IMR-90 (cell line): Measurements from ENCODE around the gene DCAF11. TPM values are rescaled to one million over a fixed set of nuclear protein-coding genes. Genes with fewer than 3 reads are reported as not detected.

Source experiments
- ATAC-seq: fragments of 200-7000 bp; cut with Tn5 transposase; 2 replicates; pipeline ENCODE4 v1.9.1; 2020; ENCODE audit warnings: low read depth, mild to moderate bottlenecking, moderate library complexity
- BruUV-seq: library from RNA; stranded (reverse); fragments of 400-500 nt; replicated peaks from 2 replicates; lab custom pipeline; 2021; lab: Mats Ljungman, UMichigan
- CTCF ChIA-PET: fragments of 300-600 bp; formaldehyde crosslinking; extraction: SDS; loops from one replicate; lab custom pipeline; 2021; ENCODE audit warnings: antibody characterized with exemption; lab: Yijun Ruan, JAX
- POLR2A ChIA-PET: fragments of 300-600 bp; sonication (Branson Sonifier 250); formaldehyde crosslinking; loops from one replicate; lab custom pipeline; 2022; ENCODE audit warnings: antibody characterized with exemption; ENCODE audit not compliant: unreplicated experiment; lab: Charles Lee
- DNase-seq: peaks from one replicate; pipeline ENCODE4 v3.0.0; 2013
- H2AFZ ChIP-seq: replicated peaks from 2 replicates; pipeline ENCODE3; 2013; ENCODE audit warnings: low read length, mild to moderate bottlenecking; ENCODE audit not compliant: poor library complexity
- H2AK5ac ChIP-seq: 2 replicates; pipeline ENCODE4 v1.6.1; 2013; ENCODE audit warnings: low read depth, low read length, inconsistent platforms
- H2AK9ac ChIP-seq: replicated peaks from 2 replicates; pipeline ENCODE3; 2013; ENCODE audit warnings: mild to moderate bottlenecking, low read depth, low read length, moderate library complexity; ENCODE audit not compliant: poor library complexity
- H2BK120ac ChIP-seq: 2 replicates; pipeline ENCODE4 v1.6.1; 2013; ENCODE audit warnings: low read depth, low read length, inconsistent platforms
- H2BK15ac ChIP-seq: 3 replicates; pipeline ENCODE4 v1.6.1; 2013; ENCODE audit warnings: low read depth, low read length, inconsistent platforms
- H2BK20ac ChIP-seq: 2 replicates; pipeline ENCODE4 v1.6.1; 2013; ENCODE audit warnings: low read depth, mild to moderate bottlenecking, inconsistent platforms, low read length, moderate library complexity
- H2BK5ac ChIP-seq: 2 replicates; pipeline ENCODE4 v1.6.1; 2013; ENCODE audit warnings: mild to moderate bottlenecking, low read depth, low read length, inconsistent platforms; ENCODE audit not compliant: poor library complexity, severe bottlenecking
- H3K14ac ChIP-seq: replicated peaks from 2 replicates; pipeline ENCODE4 v1.6.1; 2013; ENCODE audit warnings: low read depth, low read length, inconsistent platforms
- H3K18ac ChIP-seq: 2 replicates; pipeline ENCODE4 v1.6.1; 2013; ENCODE audit warnings: low read depth, low read length, control low read depth
- H3K23ac ChIP-seq: 2 replicates; pipeline ENCODE4 v1.6.1; 2013; ENCODE audit warnings: low read depth, low read length, inconsistent platforms
- H3K27ac ChIP-seq: 2 replicates; pipeline ENCODE4 v1.5.1; 2013; ENCODE audit warnings: mild to moderate bottlenecking, control low read depth, low read length; ENCODE audit not compliant: insufficient read depth
- H3K27me3 ChIP-seq: 2 replicates; pipeline ENCODE4 v1.6.1; 2013; ENCODE audit warnings: low read length; ENCODE audit not compliant: control insufficient read depth, insufficient read depth
- H3K36me3 ChIP-seq: 2 replicates; pipeline ENCODE4 v1.6.1; 2013; ENCODE audit warnings: low read length, mixed read lengths; ENCODE audit not compliant: control insufficient read depth, insufficient read depth
- H3K4ac ChIP-seq: 2 replicates; pipeline ENCODE4 v1.6.1; 2013; ENCODE audit warnings: low read depth, low read length, inconsistent platforms
- H3K4me1 ChIP-seq: 2 replicates; pipeline ENCODE4 v1.6.1; 2013; ENCODE audit warnings: low read length, mixed read lengths; ENCODE audit not compliant: control insufficient read depth, insufficient read depth
- H3K4me2 ChIP-seq: 2 replicates; pipeline ENCODE4 v1.6.1; 2013; ENCODE audit warnings: low read depth, mild to moderate bottlenecking, control low read depth, low read length, moderate library complexity
- H3K4me3 ChIP-seq: 2 replicates; pipeline ENCODE4 v1.5.1; 2013; ENCODE audit warnings: low read depth, mild to moderate bottlenecking, control low read depth, low read length, moderate library complexity; ENCODE audit not compliant: insufficient read depth
- H3K56ac ChIP-seq: 2 replicates; pipeline ENCODE4 v1.6.1; 2013; ENCODE audit warnings: low read length, inconsistent platforms; ENCODE audit not compliant: insufficient read depth; ENCODE audit errors: extremely low read depth
- H3K79me1 ChIP-seq, 2 experiments: 2 replicates each; pipeline ENCODE4 v1.6.1; 2013; ENCODE audit warnings: low read length in 2 of 2, inconsistent platforms in 1 of 2, low read depth in 1 of 2
- H3K9ac ChIP-seq: 2 replicates; pipeline ENCODE4 v1.6.1; 2013; ENCODE audit warnings: low read depth, low read length, control low read depth
- H3K9me1 ChIP-seq: 2 replicates; pipeline ENCODE4 v1.6.1; 2013; ENCODE audit warnings: low read length, inconsistent platforms; ENCODE audit not compliant: insufficient read depth
- H3K9me3 ChIP-seq: 2 replicates; pipeline ENCODE4 v1.6.1; 2013; ENCODE audit warnings: low read length; ENCODE audit not compliant: control insufficient read depth, insufficient read depth
- H4K20me1 ChIP-seq: 2 replicates; pipeline ENCODE4 v1.6.1; 2013; ENCODE audit warnings: low read length, inconsistent platforms; ENCODE audit not compliant: insufficient read depth
- H4K5ac ChIP-seq: 2 replicates; pipeline ENCODE4 v1.6.1; 2013; ENCODE audit warnings: mild to moderate bottlenecking, low read depth, low read length, control low read depth
- H4K8ac ChIP-seq, 2 experiments: 2 replicates each; pipeline ENCODE4 v1.6.1; 2013; ENCODE audit warnings: low read depth in 2 of 2, low read length in 2 of 2, control low read depth in 1 of 2, inconsistent platforms in 1 of 2
- H4K91ac ChIP-seq: 2 replicates; pipeline ENCODE4 v1.6.1; 2013; ENCODE audit warnings: low read depth, low read length, inconsistent platforms; ENCODE audit not compliant: insufficient read depth
- BHLHE40 ChIP-seq: fragments of 150-350 bp; IDR thresholded peaks from 2 replicates; pipeline ENCODE4 v1.6.1; 2016; ENCODE audit warnings: mild to moderate bottlenecking, low read depth, low read length
- CEBPB ChIP-seq: IDR thresholded peaks from 2 replicates; pipeline ENCODE4 v1.6.1; 2012; ENCODE audit warnings: low read depth, low read length, improper control_type of control experiment
- CHD1 ChIP-seq: IDR thresholded peaks from 2 replicates; pipeline ENCODE4 v1.6.1; 2012; ENCODE audit warnings: low read depth, low read length, improper control_type of control experiment
- FOS ChIP-seq: fragments of 150-350 bp; IDR thresholded peaks from 2 replicates; pipeline ENCODE4 v1.6.1; 2016; ENCODE audit warnings: low read depth, low read length
- MAFK ChIP-seq: IDR thresholded peaks from 2 replicates; pipeline ENCODE4 v1.6.1; 2012; ENCODE audit warnings: low read depth, low read length, improper control_type of control experiment
- MAZ ChIP-seq: IDR thresholded peaks from 2 replicates; pipeline ENCODE4 v1.6.1; 2012; ENCODE audit warnings: low read depth, mild to moderate bottlenecking, low read length, improper control_type of control experiment, moderate library complexity, borderline replicate concordance
- MXI1 ChIP-seq: IDR thresholded peaks from 2 replicates; pipeline ENCODE4 v1.6.1; 2012; ENCODE audit warnings: low read depth, mild to moderate bottlenecking, low read length, moderate library complexity, borderline replicate concordance
- NFE2L2 ChIP-seq: fragments of 150-350 bp; IDR thresholded peaks from 2 replicates; pipeline ENCODE4 v1.6.1; 2016; ENCODE audit warnings: low read depth, mild to moderate bottlenecking, low read length
- POLR2A ChIP-seq: IDR thresholded peaks from 2 replicates; pipeline ENCODE4 v1.6.1; 2012; ENCODE audit warnings: mild to moderate bottlenecking, low read depth, low read length
- RAD21 ChIP-seq: IDR thresholded peaks from 2 replicates; pipeline ENCODE4 v1.6.1; 2012; ENCODE audit warnings: low read length, improper control_type of control experiment
- RCOR1 ChIP-seq: IDR thresholded peaks from 2 replicates; pipeline ENCODE4 v1.6.1; 2012; ENCODE audit warnings: mild to moderate bottlenecking, low read length, improper control_type of control experiment; ENCODE audit not compliant: insufficient replicate concordance
- RFX5 ChIP-seq: IDR thresholded peaks from 2 replicates; pipeline ENCODE4 v1.8.0; 2012; ENCODE audit warnings: low read depth, mild to moderate bottlenecking, low read length, moderate library complexity
- SMC3 ChIP-seq: fragments of 150-350 bp; IDR thresholded peaks from 2 replicates; pipeline ENCODE4 v1.6.1; 2016; ENCODE audit warnings: low read depth, mild to moderate bottlenecking, antibody characterized with exemption, low read length, moderate library complexity
- WGBS, 2 experiments: methylation state at CpG; one replicate each; pipeline versions ENCODE4 v1.1.5 to v1.1.7; 2013; ENCODE audit warnings: missing lambda C conversion rate in 2 of 2; ENCODE audit not compliant: insufficient read length in 1 of 2; ENCODE audit errors: extremely low coverage in 2 of 2; 5-methylcytosine and 5-hydroxymethylcytosine counted together
- dilution Hi-C: fragments of 300-500 bp; cut with HindIII; formaldehyde crosslinking; loops from one replicate; pipeline ENCODE4 v1.14.3; 2018; ENCODE audit warnings: low sequenced_read_pairs; ENCODE audit not compliant: unreplicated experiment
- in situ Hi-C: fragments of 300-500 bp; cut with MboI; formaldehyde crosslinking; loops from 3 replicates; pipeline ENCODE4 v1.14.3; 2019; ENCODE audit warnings: low sequenced_read_pairs, inconsistent platforms, mixed read lengths
- intact Hi-C: fragments of 100-400 bp; cut with micrococcal nuclease; formaldehyde crosslinking; loops from 2 replicates; pipeline ENCODE4 v1.10.0; 2022
- polyA plus RNA-seq, 3 experiments: library from polyadenylated mRNA; depleted of rRNA; stranded (reverse); fragments of >200 nt; gene quantifications; 2 replicates each; pipeline ENCODE4 v1.2.3, GENCODE V29; 2012; ENCODE audit warnings: low replicate concordance in 1 of 3
- total RNA-seq: library from RNA; depleted of rRNA; stranded (reverse); fragments of >200 nt; gene quantifications from 2 replicates; pipeline ENCODE4 v1.2.3, GENCODE V29; 2012
- TF ChIP-seq, protein P1 (sequence below): fragments of 150-350 bp; IDR thresholded peaks from 2 replicates; pipeline ENCODE4 v1.6.1; 2017; ENCODE audit warnings: mild to moderate bottlenecking, antibody characterized with exemption, low read length, low read depth
- TF ChIP-seq, protein P2 (sequence below): fragments of 150-350 bp; IDR thresholded peaks from 2 replicates; pipeline ENCODE4 v1.6.1; 2016; ENCODE audit warnings: low read depth, mild to moderate bottlenecking, low read length, moderate library complexity, borderline replicate concordance
- TF ChIP-seq, protein P3 (sequence below): conservative IDR thresholded peaks from 2 replicates; pipeline ENCODE4 v1.5.1; 2012; ENCODE audit warnings: mild to moderate bottlenecking, low read depth, low read length, improper control_type of control experiment

DCAF11 gene
- total and polyA plus RNA-seq, 2 of the 4 experiments (the other 2 are of a cell fraction): 21.0 to 52.0 TPM

DNA sequence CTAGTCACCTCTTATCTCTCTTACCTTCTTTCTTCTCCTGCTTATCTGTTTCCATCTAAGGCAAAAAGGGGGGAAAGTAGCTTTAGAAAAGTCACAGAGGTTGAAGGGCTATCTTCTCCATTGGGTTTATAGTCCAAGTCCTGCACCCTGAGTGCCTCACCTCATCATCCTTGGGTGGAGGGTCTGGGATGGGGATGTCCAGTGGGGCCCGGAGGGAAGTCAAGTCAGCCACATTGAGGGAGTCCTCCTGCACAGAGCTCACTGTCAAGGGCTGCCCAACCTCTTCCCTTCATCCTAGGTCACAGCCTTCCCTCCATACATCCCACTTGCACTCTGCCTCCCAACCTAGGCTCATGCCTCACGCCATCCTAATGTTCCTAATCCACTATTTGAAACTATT is 30.6 kb downstream of the DCAF11 start:
- ATAC-seq: no peak
- TF ChIP-seq, protein P1, sequence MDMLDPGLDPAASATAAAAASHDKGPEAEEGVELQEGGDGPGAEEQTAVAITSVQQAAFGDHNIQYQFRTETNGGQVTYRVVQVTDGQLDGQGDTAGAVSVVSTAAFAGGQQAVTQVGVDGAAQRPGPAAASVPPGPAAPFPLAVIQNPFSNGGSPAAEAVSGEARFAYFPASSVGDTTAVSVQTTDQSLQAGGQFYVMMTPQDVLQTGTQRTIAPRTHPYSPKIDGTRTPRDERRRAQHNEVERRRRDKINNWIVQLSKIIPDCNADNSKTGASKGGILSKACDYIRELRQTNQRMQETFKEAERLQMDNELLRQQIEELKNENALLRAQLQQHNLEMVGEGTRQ: no peak
- TF ChIP-seq CEBPB (no peak), MXI1 (no peak), MAZ (no peak), MAFK (no peak), SMC3 (no peak), FOS (no peak), RAD21 (no peak), RCOR1 (no peak), CHD1 (no peak), NFE2L2 (no peak), BHLHE40 (no peak), POLR2A (no peak), RFX5 (no peak)
- TF ChIP-seq, protein P2, sequence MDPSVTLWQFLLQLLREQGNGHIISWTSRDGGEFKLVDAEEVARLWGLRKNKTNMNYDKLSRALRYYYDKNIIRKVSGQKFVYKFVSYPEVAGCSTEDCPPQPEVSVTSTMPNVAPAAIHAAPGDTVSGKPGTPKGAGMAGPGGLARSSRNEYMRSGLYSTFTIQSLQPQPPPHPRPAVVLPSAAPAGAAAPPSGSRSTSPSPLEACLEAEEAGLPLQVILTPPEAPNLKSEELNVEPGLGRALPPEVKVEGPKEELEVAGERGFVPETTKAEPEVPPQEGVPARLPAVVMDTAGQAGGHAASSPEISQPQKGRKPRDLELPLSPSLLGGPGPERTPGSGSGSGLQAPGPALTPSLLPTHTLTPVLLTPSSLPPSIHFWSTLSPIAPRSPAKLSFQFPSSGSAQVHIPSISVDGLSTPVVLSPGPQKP: no peak
- TF ChIP-seq, protein P3, sequence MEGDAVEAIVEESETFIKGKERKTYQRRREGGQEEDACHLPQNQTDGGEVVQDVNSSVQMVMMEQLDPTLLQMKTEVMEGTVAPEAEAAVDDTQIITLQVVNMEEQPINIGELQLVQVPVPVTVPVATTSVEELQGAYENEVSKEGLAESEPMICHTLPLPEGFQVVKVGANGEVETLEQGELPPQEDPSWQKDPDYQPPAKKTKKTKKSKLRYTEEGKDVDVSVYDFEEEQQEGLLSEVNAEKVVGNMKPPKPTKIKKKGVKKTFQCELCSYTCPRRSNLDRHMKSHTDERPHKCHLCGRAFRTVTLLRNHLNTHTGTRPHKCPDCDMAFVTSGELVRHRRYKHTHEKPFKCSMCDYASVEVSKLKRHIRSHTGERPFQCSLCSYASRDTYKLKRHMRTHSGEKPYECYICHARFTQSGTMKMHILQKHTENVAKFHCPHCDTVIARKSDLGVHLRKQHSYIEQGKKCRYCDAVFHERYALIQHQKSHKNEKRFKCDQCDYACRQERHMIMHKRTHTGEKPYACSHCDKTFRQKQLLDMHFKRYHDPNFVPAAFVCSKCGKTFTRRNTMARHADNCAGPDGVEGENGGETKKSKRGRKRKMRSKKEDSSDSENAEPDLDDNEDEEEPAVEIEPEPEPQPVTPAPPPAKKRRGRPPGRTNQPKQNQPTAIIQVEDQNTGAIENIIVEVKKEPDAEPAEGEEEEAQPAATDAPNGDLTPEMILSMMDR: no peak
- dilution Hi-C loops: no loop called here
- H4K5ac ChIP-seq: no peak overlapping the region
- H3K4me3 ChIP-seq: no peak overlapping the region
- peak overlapping the region; percentile 72 for H3K14ac ChIP-seq
- no peak overlapping the region for H4K91ac ChIP-seq
- H2BK20ac ChIP-seq: no peak overlapping the region
- no peaks in the 10 kb centered on the region for H3K27me3 ChIP-seq
- H3K4me1 ChIP-seq: peaks cover 10% of the 10 kb centered on the region
- peak overlapping the region; percentile 25; the same call in 1 of the 2 replicates for H2AK5ac ChIP-seq
- intact Hi-C loops: no loop called here
- H3K4me2 ChIP-seq: peak overlapping the region; percentile 96
- H3K36me3 ChIP-seq: peaks cover 12% of the 10 kb centered on the region
- no peak overlapping the region for H2BK120ac ChIP-seq
- CTCF ChIA-PET: interaction anchor here (0.6 kb wide), 1 partner anchor 298 kb away, joined by 3 read pairs; no protein-coding TSS in a partner anchor
- no peak overlapping the region for H3K18ac ChIP-seq
- no peak overlapping the region for H2AK9ac ChIP-seq
- H2BK5ac ChIP-seq: peak overlapping the region; percentile 71
- H3K79me1 ChIP-seq: peaks cover 31 to 71% of the 10 kb centered on the region in 2 experiments
- no peak overlapping the region for H2BK15ac ChIP-seq
- POLR2A ChIA-PET: no interaction called here
- H3K56ac ChIP-seq: no peak overlapping the region
- no peak for DNase-seq
- H2AFZ ChIP-seq: no peak overlapping the region
- peak overlapping the region; percentile 76; the same call in 1 of the 2 replicates for H3K9ac ChIP-seq
- H3K4ac ChIP-seq: 0 out of 2 replicates have a peak overlapping the region, but pooled peaks have one; percentile 28
- H3K9me1 ChIP-seq: peaks cover 15% of the 10 kb centered on the region
- BruUV-seq: no TSS peak
- H4K8ac ChIP-seq: no peak overlapping the region; a peak in 1 of 4 replicates
- no peaks in the 10 kb centered on the region for H3K9me3 ChIP-seq
- in situ Hi-C loops: loop anchor here (25.0 kb wide), 2 partner anchors 833 to 1058 kb away; partner anchors contain the start of genes ACIN1, BCL2L2, C14orf119 and PABPN1
- WGBS, 2 experiments: no CpG with 5 or more reads among the region's 2 CpGs
- peak overlapping the region; percentile 68; the same call in 1 of the 2 replicates for H3K23ac ChIP-seq
- H4K20me1 ChIP-seq: peaks cover 18% of the 10 kb centered on the region
- H3K27ac ChIP-seq: peak overlapping the region; percentile 8; the same call in 1 of the 2 replicates
